GM19395 (cell line): ENCODE data around the gene EPHB1.
"Not testable (repeated sequence)": the region's sequence is repeated elsewhere in the genome, so short reads cannot be mapped to it uniquely, and the experiment has no call there.

ENCODE experiments used
- ATAC-seq: cut with Tn5 transposase; IDR thresholded peaks from one replicate; pipeline ENCODE4 v1.9.1; 2021; ENCODE audit warnings: mild to moderate bottlenecking, moderate library complexity; ENCODE audit not compliant: unreplicated experiment

Gene EPHB1

DNA sequence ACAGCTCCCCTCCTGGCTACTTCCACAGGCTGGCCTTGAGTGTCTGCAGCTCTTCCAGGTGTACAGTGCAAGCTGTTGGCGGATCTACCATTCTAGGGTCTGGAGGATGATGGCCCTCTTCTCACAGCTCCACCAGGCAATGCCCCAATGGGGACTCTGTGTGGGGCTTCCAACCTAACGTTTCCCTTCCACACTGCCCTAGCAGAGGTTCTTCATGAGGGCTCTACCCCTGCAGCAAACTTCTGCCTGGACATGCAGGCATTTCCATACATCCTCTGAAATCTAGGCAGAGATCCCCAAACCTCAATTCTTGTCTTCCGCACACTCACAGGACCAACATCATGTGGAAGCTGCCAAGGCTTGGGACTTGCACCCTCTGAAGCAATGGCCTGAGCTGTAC lies 438.4 kb downstream of the EPHB1 start:
- not testable (repeated sequence) for ATAC-seq

GRCh38 chr3:135235541-135235940 lies 440.5 kb downstream of the EPHB1 start:
- ATAC-seq, result no peak

GRCh38 chr3:135237371-135238143 lies 442.5 kb downstream of the EPHB1 start:
- ATAC-seq, result no peak

- no peak for ATAC-seq
These were observed 443.3 kb downstream of the EPHB1 start for GRCh38 chr3:135238236-135238830.

DNA sequence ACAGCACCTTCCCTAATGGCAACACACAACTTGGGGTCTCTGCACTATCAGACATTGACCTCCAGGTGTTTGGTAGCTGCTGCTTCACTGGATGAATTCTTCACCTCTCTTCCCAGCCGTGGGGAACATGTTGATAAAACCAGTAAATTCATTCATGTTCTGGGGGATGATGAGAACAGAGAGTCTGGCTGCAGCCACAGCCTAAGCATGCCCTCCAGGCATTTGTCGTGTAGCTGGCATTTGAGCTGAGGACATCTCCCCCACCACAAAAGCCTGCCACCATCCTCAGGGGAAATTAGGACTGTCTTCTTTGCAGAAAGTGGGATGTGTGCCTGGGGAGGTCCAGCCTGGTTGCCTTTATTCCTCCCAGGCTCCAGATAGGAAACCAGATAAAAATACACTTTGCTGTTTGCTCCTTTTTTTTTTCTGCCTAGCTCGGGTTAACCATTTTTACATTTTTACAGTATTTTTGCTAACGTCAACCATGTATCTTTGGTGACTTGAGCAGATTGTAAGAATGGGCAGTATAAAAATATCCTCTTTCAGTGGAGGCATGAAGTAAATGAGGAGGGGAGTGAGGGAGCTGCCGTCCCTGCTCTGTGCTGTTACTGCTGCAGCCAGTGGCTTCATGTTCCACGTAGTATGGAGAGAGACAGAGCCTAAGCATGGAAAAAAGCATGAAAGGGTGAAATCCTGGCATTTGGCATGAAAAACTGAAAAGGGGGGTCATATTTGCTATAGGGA lies 444.0 kb downstream of the EPHB1 start:
- ATAC-seq, result no peak

DNA sequence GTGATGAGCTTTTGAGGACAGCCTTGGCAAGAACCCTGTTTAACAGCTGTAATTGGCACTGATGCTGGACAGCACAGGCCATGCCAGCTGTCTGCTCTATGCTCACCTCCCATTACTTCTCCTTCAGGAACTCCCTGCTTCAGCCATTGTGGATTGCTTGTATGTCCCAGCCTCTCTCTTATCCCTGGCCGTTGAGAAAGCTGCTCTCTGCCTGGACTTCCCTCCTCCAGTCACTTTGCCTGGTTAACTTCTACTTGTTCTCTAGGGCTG lies 444.5 kb downstream of the EPHB1 start:
- ATAC-seq, result no peak

DNA sequence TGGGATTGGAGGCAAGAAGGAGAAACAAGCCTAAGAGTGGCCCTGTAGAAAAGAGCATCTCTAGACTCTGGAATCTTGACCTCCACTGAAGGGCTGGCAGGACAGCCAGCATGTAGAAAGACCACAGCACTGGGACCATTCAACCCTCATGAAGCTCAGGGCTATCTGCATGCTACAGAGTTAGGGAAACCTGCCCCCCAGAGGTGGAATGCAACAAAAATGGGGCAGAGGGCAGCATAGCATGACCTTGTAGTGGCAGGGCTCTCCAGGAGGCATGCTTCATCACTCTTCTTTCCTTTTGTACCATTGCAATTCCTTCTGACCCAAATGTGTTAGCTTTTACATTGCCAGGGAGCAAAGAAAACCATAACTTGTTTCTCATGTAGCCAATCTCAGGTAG lies 445.4 kb downstream of the EPHB1 start:
- ATAC-seq, result no peak

- ATAC-seq, result no peak
These were observed 447.2 kb downstream of the EPHB1 start for GRCh38 chr3:135242285-135242684.

GRCh38 chr3:135243616-135244015 lies 448.6 kb downstream of the EPHB1 start:
- ATAC-seq, result no peak

GRCh38 chr3:135246027-135246426 lies 451.0 kb downstream of the EPHB1 start:
- no peak for ATAC-seq

DNA sequence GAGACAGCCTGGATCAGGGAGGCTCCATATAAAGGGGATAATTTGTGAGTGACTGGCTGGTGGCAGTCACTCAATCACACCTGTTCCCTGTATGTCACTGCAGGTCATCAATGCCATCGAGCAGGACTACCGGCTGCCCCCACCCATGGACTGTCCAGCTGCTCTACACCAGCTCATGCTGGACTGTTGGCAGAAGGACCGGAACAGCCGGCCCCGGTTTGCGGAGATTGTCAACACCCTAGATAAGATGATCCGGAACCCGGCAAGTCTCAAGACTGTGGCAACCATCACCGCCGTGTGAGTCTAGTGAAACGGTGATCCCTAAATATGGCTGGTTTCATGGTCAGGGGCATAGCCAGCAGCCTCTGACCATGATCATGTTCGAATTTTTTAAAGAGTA lies 453.2 kb downstream of the EPHB1 start:
- ATAC-seq, result no peak

GRCh38 chr3:135249186-135249585 lies 454.1 kb downstream of the EPHB1 start:
- no peak for ATAC-seq

DNA sequence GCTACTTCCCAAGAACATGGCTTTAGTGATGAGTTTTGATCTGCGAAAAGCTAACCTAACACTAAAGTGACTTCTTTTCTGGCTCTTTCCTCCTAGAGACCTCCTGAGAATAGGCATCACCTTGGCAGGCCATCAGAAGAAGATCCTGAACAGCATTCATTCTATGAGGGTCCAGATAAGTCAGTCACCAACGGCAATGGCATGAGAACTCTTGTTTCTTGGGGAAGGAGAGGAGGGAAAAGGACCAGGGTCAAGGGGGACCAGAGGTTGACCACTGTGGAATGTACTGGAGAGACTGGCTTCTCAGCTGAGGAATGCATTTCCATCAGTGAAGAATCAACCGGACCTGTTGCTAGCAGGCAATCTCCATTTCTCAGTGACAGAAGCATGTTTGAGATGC lies 463.9 kb downstream of the EPHB1 start:
- no peak for ATAC-seq

GRCh38 chr3:135260025-135260424 lies 465.0 kb downstream of the EPHB1 start:
- ATAC-seq, result no peak

- no peak for ATAC-seq
These were observed 466.2 kb downstream of the EPHB1 start for GRCh38 chr3:135261214-135261775.

- ATAC-seq, result no peak
These were observed 466.9 kb downstream of the EPHB1 start for GRCh38 chr3:135261916-135262315.

- no peak for ATAC-seq
These were observed 467.4 kb downstream of the EPHB1 start for GRCh38 chr3:135262441-135262840.

DNA sequence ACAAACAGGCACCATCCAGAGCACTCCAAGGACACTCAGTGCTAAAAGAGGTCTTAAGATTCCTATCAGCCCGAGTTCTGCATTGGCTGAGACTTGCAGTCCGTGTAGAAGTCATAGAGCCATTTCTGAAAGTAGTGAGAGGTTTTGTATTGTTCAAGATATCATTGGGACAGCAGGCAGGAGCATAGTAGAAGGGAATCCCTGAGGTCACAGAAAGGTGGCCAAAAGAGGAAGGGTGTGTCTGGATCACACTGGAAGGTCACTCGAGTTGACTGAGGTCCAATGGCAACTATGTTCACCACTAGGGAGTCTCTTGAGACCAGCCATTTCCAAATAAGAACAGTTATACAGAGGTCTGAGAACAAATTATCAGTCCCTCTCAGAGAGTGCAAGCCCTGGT lies 468.3 kb downstream of the EPHB1 start:
- no peak for ATAC-seq

DNA sequence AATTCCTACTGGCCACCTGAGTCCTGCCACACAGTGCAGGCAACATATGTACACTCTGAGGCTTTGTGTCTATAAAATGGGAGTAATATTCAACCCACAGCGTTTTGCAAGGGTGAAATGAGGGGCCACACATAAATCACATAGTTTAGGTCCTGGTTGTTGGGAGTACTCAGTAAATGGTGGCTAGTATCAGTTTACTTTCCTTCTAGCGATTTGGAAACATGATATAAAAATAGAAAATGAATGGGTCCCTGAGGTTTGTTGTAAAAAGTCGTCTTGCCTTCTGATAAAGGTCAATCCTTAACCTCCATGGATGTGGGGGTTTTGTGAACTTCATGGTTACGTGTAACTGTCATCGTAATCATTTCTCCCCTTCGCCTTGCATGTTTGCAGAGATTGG lies 472.4 kb downstream of the EPHB1 start:
- ATAC-seq, result no peak

DNA sequence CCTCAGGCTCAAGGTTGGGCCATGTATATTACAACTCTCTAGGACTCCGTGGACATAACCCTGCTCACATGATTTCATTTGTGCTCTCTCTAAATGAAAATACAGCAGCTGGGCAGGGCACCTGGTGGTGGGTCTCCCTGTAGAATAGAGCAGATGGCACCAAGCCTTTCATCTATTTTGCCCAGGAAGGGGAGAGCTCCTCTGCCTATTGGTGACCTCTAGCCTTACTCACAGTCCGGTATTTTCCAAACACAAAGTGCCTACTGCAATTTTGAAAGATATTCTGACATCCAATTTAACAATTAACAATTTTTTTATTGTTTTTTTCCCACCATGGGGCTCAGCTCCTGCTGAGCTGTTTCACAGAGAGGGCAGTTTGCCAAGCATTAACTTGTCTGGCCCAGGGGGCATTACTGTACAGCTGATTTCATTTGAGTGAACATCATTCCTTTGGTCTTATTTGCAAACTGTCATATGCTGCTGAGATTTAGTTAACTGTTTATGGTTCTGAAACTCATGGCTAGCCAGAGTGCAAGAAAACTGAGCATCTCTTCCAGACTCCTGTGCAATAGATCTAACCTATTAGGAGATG lies 474.0 kb downstream of the EPHB1 start:
- no peak for ATAC-seq

DNA sequence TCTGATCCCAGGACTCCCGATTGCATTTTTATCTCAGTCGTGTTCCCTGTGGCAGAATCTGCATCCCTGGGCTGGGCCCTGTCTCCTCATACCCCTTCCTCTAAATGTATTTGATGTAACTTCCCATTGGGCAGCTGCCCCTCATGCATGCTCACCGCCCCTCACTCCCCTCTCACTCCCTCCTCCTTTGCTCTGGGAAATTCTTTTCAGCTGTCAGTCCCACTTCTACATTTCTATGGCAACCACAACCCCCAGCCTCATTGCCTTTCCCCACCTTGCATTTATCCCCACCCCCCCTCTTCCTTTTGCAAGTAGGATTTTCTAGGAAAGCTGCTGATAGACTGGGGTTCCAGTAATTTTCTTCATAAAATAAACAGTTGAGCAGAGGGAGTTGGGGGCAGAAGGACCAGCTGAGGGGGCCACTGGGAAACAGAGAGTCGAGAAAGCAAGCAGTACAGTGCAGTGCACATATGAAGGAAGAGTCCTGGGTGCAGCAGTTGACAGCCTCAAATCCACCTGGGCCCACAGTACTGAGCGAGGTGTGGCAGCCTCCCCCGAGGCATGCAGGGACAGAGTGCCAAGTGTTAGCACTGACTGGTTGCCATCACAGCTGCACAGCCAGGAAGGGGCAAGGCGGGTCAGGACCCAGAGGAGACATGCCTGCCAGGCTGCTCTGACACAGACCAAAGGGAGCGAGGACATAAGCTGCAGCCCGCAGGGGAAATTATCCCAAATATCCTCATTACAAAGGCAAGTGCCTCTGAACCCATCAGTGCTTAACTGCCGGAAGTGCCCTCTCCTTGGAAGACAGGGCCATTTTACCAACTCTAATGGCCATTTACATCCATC lies 476.3 kb downstream of the EPHB1 start:
- no peak for ATAC-seq
